COLO668 (cell line): Measurements from ENCODE around the gene ADGRD2.
A peak's percentile ranks its signal among the peaks of the same experiment; 100 is the strongest.

Experiments used
- DNase-seq: peaks from one replicate; lab custom pipeline; 2025; ENCODE audit not compliant: unreplicated experiment; lab: John Stamatoyannopoulos, UW

Gene ADGRD2

GRCh38 chr9:124457079-124457886 lies 7.0 kb downstream of the ADGRD2 start:
- DNase-seq = no peak

GRCh38 chr9:124457887-124458431 lies 7.7 kb downstream of the ADGRD2 start:
- no peak for DNase-seq

- DNase-seq = no peak
Measured at GRCh38 chr9:124458441-124458840, 8.2 kb downstream of the ADGRD2 start.

GRCh38 chr9:124462739-124463138 lies 12.5 kb downstream of the ADGRD2 start:
- no peak for DNase-seq

GRCh38 chr9:124465736-124466135 lies 15.5 kb downstream of the ADGRD2 start:
- DNase-seq = no peak

DNA sequence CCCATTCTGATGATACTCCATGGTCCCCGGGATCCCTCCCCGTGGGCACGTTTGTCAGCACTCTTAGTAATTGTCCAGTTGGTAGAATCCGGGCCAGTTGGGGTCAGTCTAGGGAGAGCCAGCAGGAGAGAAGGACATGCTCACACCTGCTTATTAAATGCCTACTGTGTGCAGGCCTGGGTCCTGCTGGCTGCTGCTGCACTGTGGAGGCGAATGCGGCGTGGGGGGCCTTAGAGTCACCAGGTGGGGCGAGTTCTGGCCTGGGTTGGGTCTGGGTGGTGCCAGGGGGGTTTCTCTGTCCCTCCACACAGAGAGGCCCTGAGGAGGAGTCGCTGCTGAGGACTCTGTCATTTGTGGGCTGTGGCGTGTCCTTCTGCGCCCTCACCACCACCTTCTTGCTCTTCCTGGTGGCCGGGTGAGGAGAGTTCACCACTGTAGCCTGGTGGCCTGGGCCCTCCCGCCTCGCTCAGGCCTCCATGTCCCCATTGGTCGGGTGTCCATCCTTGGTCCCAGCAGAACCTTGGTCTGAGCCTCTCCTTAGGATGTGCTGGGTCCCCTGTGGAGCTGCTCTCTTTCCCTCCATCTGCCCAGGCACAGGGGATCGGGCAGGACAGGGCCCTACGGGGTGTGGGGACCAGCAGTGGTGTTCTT lies 17.3 kb downstream of the ADGRD2 start:
- DNase-seq = no peak

DNA sequence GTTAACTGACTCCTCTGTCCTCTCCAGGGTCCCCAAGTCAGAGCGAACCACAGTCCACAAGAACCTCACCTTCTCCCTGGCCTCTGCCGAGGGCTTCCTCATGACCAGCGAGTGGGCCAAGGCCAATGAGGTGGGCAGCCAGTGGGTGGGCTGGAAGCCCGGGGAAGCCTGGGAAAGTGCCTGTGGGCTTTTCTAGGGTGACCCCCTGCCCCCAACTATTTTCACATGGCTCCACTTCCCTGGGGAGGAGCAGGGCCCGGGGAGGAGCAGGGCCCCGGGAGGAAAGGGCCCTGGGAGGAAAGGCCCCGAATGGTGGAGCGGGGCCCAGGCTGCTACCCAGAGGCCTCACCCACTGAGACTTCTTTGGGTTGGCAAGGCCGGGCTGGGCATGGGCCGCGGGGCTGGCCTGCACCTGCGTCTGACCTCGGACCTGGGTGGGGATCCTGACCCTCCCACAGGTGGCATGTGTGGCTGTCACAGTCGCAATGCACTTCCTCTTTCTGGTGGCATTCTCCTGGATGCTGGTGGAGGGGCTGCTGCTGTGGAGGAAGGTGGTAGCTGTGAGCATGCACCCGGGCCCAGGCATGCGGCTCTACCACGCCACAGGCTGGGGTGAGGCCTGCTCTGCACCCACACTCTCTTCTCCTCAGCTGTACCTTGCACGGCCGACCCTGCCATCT lies 17.9 kb downstream of the ADGRD2 start:
- DNase-seq = no peak

DNA sequence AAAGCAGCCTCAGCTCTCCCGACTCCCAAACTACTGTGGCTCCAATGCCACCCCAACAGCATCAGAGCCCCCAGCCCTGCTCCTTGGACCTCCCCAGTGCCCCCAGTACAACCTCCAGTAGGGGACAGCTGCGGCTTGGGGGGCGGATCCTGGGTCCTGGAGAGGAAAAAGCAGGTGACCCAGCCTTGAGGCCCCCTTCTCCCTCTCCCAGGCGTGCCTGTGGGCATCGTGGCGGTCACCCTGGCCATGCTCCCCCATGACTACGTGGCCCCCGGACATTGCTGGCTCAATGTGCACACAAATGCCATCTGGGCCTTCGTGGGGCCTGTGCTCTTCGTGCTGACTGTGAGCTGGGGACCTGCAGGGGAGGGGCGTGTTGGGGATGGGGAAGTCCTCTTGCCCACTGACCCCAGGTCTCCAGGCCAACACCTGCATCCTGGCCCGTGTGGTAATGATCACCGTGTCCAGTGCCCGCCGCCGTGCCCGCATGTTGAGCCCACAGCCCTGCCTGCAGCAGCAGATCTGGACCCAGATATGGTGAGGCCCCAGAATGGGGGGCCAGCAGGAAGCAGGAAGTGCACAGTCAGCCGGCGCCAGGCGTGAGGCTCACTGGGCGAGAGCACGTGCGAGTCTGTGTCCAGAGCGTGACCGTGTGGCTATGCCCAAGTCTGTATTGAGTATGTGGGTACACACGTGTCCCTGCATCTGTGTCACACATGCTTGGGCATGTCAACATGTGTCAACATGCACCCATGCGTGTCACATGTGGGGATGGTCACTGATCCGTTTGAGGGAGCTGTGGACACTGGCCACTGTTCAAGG lies 19.0 kb downstream of the ADGRD2 start:
- no peak for DNase-seq

- no peak for DNase-seq
Measured at GRCh38 chr9:124470306-124470705, 20.1 kb downstream of the ADGRD2 start.

GRCh38 chr9:124470726-124471125 lies 20.5 kb downstream of the ADGRD2 start:
- no peak for DNase-seq

GRCh38 chr9:124471761-124472160 lies 21.5 kb downstream of the ADGRD2 start:
- DNase-seq = no peak

GRCh38 chr9:124472770-124473169 lies 22.5 kb downstream of the ADGRD2 start:
- no peak for DNase-seq

DNA sequence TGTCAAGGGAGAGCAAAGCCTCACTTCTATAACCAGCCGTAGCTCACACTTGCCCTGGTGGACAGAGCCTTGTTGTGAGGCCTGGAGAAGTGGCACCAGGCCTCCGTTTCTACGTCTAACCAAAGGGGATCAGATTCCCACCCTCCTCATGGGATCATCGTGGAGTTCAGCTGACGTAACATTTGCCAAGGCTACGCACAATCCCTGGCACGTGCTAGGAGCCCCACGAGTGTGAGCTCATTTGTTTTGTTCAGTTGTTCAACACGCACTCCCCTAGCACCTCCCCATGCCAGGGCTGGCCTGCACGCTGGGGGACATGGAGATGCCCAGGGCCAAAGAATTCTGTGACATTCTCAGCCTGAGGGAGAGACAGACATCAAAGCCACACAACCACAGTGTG lies 23.1 kb downstream of the ADGRD2 start:
- DNase-seq = no peak

- no peak for DNase-seq
Measured at GRCh38 chr9:124474151-124474550, 23.9 kb downstream of the ADGRD2 start.

- no peak for DNase-seq
Measured at GRCh38 chr9:124475158-124475867, 25.1 kb downstream of the ADGRD2 start.

GRCh38 chr9:124475868-124476690 lies 25.8 kb downstream of the ADGRD2 start:
- no peak for DNase-seq

DNA sequence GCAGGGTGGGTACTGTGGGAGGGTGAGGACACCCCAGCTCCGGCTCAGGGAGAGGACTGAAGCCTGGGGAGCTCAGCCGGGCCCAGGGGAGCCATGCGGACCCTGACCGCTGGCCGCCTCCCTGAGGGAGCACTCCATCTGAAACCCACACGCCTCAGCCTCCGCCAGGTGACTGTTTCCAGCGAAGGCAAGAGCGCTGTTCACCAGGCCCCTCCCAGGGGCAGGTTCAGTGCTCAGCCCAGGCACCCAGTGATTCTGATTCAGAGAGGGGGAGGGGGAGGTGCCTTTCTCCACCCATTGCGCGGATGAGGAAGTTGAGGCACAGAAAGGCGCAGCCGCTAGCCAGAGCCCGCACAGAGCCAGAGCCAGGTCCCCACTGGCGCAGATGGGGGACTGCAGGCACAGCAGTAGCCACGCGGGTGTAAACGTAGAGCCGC lies 27.0 kb downstream of the ADGRD2 start:
- peak; percentile 54 for DNase-seq

DNA sequence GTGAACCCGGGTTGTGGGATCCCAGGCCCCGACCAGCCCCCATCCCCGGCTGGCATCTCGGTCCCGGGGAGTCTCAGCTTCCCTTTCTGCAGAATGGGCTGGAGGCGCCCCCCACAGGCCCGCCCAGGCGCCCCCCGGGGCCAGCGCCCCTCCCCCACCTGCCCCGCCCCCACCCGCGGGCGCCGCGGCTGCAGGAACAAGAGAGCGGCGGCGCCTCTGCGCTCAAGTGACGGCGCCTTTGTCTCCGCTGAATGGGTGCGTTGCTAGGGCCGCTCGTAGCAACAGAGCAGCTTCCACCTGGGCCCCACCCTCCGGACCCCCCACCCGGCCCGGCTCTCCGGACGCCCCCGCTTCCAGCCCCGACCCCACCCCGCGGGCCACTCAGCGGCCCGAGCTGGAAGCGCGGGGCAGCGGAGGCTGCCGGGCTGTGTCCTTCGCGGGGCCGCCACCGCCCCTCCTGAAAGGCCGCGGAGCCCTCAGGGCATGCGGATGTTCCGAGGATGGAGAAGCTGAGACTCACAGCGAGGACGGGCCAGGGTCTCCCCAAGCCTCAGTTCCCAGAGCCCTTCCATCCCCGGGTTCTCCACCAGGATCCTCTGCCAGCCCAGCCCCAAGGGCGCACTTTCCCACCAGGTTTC lies 27.5 kb downstream of the ADGRD2 start:
- DNase-seq = peak; percentile 70

DNA sequence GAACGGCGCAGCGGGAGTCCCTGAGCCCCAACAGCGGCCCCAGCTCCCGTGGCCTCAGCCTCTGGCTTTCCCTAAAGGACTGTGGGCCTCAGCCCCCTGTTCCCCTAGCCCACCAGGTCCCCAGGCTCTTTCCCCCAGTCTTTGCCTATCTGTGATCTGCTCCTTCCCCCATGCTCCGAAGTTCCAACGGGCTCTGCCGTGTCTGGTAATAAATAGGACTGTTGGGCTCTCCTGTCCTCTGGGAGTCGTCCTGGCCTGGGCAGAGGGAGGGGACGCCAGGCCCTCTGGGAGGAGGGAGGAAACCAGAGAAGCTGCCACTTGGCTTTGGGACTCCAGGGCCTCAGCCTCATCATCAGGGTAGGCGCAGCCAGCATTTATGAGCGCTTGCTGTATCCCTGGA lies 28.1 kb downstream of the ADGRD2 start:
- peak; percentile 19 for DNase-seq
